Cardiac muscle cell (in vitro differentiated cells and primary cell): ENCODE results near the gene ZNF407. TPM values are rescaled to one million over a fixed set of nuclear protein-coding genes. Genes with fewer than 3 reads are reported as not detected.

Experiments used
- DNase-seq, 2 donors: peaks; one replicate each; pipeline versions ENCODE4 v3.0.0 to v3.0.0-alpha.2; 2010 to 2017; ENCODE audit warnings: low read depth in 1 of 2, low spot score in 1 of 2
- H3K27ac ChIP-seq: fragments of 200-600 bp; sonication (generic); 2 replicates; pipeline ENCODE4 v1.5.1; 2016
- H3K27me3 ChIP-seq: fragments of 200-600 bp; sonication (generic); 2 replicates; pipeline ENCODE4 v1.6.0; 2016; ENCODE audit warnings: control low read depth
- H3K36me3 ChIP-seq: fragments of 200-600 bp; sonication (generic); 2 replicates; pipeline ENCODE4 v1.5.1; 2016; ENCODE audit warnings: control low read depth
- H3K4me1 ChIP-seq: fragments of 200-600 bp; sonication (generic); 2 replicates; pipeline ENCODE4 v1.8.1; 2017; ENCODE audit warnings: low read depth, mild to moderate bottlenecking, mixed run types
- H3K4me3 ChIP-seq: fragments of 200-600 bp; sonication (generic); 2 replicates; pipeline ENCODE4 v1.5.1; 2016; ENCODE audit warnings: mild to moderate bottlenecking
- H3K9me3 ChIP-seq: fragments of 200-600 bp; sonication (generic); 2 replicates; pipeline ENCODE4 v1.5.1; 2017; ENCODE audit warnings: low read depth, mild to moderate bottlenecking, control low read depth
- CTCF ChIP-seq: IDR thresholded peaks from 2 replicates; pipeline ENCODE4 v1.5.1; 2012; ENCODE audit warnings: low read depth, mild to moderate bottlenecking, low read length
- polyA plus RNA-seq: library from polyadenylated mRNA; unstranded; fragments of >200 nt; fragmentation: Nextera tagmentation; extraction: Ambion mirVana; gene quantifications from 2 replicates; pipeline ENCODE4 v1.2.1, GENCODE V29; 2016
- total RNA-seq: library from RNA; depleted of rRNA; stranded (reverse); fragments of >200 nt; gene quantifications from 2 replicates; pipeline ENCODE4 v1.2.3, GENCODE V29; 2016

The ZNF407 gene
- total and polyA plus RNA-seq, 2 experiments from 2014 or later, result 4.6 to 8.0 TPM

- DNase-seq, result no peak
- H3K27me3 ChIP-seq, result no peaks in the 10 kb centered on the region
- no peaks in the 10 kb centered on the region for H3K36me3 ChIP-seq
- H3K4me1 ChIP-seq, result no peaks in the 10 kb centered on the region
- no peak overlapping the region for H3K27ac ChIP-seq
- H3K4me3 ChIP-seq, result no peak overlapping the region
- no peak for TF ChIP-seq CTCF
- no peaks in the 10 kb centered on the region for H3K9me3 ChIP-seq
Observed at GRCh38 chr18:74714120-74714519, 116.5 kb downstream of the ZNF407 start.

- Histone ChIP-seq H3K27ac (no peak overlapping the region), H3K9me3 (no peaks in the 10 kb centered on the region), H3K4me1 (no peaks in the 10 kb centered on the region), H3K27me3 (no peaks in the 10 kb centered on the region), H3K4me3 (no peak overlapping the region), H3K36me3 (no peaks in the 10 kb centered on the region)
- no peak for DNase-seq
- TF ChIP-seq CTCF, result no peak
Observed at GRCh38 chr18:74714791-74715190, 117.1 kb downstream of the ZNF407 start.

- H3K9me3 ChIP-seq, result no peaks in the 10 kb centered on the region
- no peak for DNase-seq
- H3K36me3 ChIP-seq, result no peaks in the 10 kb centered on the region
- TF ChIP-seq CTCF, result no peak
- no peaks in the 10 kb centered on the region for H3K27me3 ChIP-seq
- no peak overlapping the region for H3K27ac ChIP-seq
- H3K4me3 ChIP-seq, result no peak overlapping the region
- no peaks in the 10 kb centered on the region for H3K4me1 ChIP-seq
Observed at GRCh38 chr18:74715306-74715705, 117.6 kb downstream of the ZNF407 start.

GRCh38 chr18:74715865-74716712 lies 118.4 kb downstream of the ZNF407 start:
- Histone ChIP-seq H3K27ac (no peak overlapping the region), H3K4me1 (no peaks in the 10 kb centered on the region), H3K27me3 (no peaks in the 10 kb centered on the region), H3K9me3 (no peaks in the 10 kb centered on the region), H3K36me3 (no peaks in the 10 kb centered on the region), H3K4me3 (no peak overlapping the region)
- no peak for TF ChIP-seq CTCF
- DNase-seq, result no peak

- Histone ChIP-seq H3K27me3 (no peaks in the 10 kb centered on the region), H3K36me3 (no peaks in the 10 kb centered on the region), H3K9me3 (no peaks in the 10 kb centered on the region), H3K27ac (no peak overlapping the region), H3K4me3 (no peak overlapping the region), H3K4me1 (no peaks in the 10 kb centered on the region)
- TF ChIP-seq CTCF, result no peak
- DNase-seq, result no peak
Observed at GRCh38 chr18:74718312-74718711, 120.6 kb downstream of the ZNF407 start.
